Ectodermal cell (in vitro differentiated cells): ENCODE results near the gene NSUN2.
"Not testable (repeated sequence)": the region's sequence is repeated elsewhere in the genome, so short reads cannot be mapped to it uniquely, and the experiment has no call there.

Experiments used
- H3K27ac ChIP-seq: 2 replicates; pipeline ENCODE4 v1.7.0; 2013; ENCODE audit warnings: mild to moderate bottlenecking, low read depth, low read length; ENCODE audit not compliant: insufficient read depth, poor library complexity, severe bottlenecking
- H3K27me3 ChIP-seq: 2 replicates; pipeline ENCODE4 v1.7.0; 2013; ENCODE audit warnings: mild to moderate bottlenecking, low read length; ENCODE audit not compliant: insufficient read depth, control insufficient read depth, poor library complexity, severe bottlenecking
- H3K36me3 ChIP-seq: one replicate; pipeline ENCODE4 v1.7.0; 2013; ENCODE audit warnings: low read length; ENCODE audit not compliant: control insufficient read depth, insufficient read depth
- H3K4me1 ChIP-seq: one replicate; pipeline ENCODE4 v1.7.0; 2013; ENCODE audit warnings: low read length; ENCODE audit not compliant: control insufficient read depth, insufficient read depth
- H3K4me3 ChIP-seq: 2 replicates; pipeline ENCODE4 v1.7.0; 2013; ENCODE audit warnings: low read depth, low read length, control low read depth; ENCODE audit not compliant: insufficient read depth
- H3K9me3 ChIP-seq: 2 replicates; pipeline ENCODE4 v1.7.0; 2013; ENCODE audit warnings: mild to moderate bottlenecking, low read length, moderate library complexity; ENCODE audit not compliant: control insufficient read depth
- WGBS, 2 experiments: methylation state at CpG; one replicate each; pipeline ENCODE4 v1.1.7; 2013; ENCODE audit warnings: missing lambda C conversion rate in 2 of 2; 5-methylcytosine and 5-hydroxymethylcytosine counted together

Gene NSUN2

GRCh38 chr5:6645571-6646362, 12.9 kb upstream of the NSUN2 start:
- not testable (repeated sequence) for H3K27me3 ChIP-seq, H3K27ac ChIP-seq
- WGBS, 2 experiments: 90 to 96% methylated on average over 10 to 11 of the region's 11 CpGs

GRCh38 chr5:6644794-6645241, 12.0 kb upstream of the NSUN2 start:
- H3K27ac ChIP-seq: no peak overlapping the region
- no peaks in the 10 kb centered on the region for H3K9me3 ChIP-seq
- WGBS, 2 experiments: 95 to 98% methylated on average over 6 of the region's 6 CpGs
- H3K36me3 ChIP-seq: no peaks in the 10 kb centered on the region
- H3K27me3 ChIP-seq: no peaks in the 10 kb centered on the region
- H3K4me3 ChIP-seq: no peak overlapping the region
- H3K4me1 ChIP-seq: no peaks in the 10 kb centered on the region

More at GRCh38 chr5:6645571-6646362, 12.9 kb upstream of the NSUN2 start:
- H3K36me3 ChIP-seq, H3K4me3 ChIP-seq, H3K9me3 ChIP-seq, H3K4me1 ChIP-seq: not testable (repeated sequence)

DNA sequence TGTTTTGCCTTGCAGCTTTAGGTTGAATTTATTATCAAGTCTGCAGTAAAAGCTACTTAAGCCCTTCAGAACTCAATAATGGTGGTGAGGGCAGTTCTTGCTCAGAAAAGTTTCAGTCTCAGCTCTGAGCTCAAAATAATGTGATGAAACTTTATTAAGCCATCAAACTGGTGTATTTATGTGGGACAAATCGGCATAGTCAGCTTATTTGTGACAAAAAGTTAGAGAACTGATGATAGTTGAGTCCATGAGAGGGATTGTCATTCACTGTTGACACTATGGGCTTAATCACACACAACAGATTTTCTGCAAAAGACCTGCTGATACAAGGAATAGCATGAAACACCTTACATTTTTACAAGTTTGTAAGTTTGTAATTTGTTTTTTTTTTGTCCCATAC, 9.8 kb upstream of the NSUN2 start:
- H3K27me3 ChIP-seq: no peaks in the 10 kb centered on the region
- WGBS, 2 experiments: 89 to 100% methylated on average over 1 of the region's 1 CpG

DNA sequence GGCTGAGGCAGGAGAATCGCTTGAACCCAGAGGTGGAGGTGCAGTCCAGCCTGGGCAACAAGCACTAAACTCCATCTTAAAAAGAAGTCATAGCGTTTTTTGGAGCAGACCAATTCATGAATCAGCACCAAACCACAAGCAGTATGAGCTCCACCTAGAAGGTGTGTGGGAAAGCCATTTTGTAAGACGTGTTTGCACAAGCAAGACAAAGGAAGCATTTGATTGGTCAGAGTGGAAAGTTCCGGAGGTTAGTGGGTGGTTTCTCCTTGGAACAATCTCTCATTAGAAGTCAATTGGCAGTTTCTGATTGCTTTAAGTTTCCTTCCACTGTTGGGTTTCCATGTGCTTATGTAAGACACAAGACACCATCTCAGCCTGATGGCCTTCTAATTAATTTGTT, 5.4 kb upstream of the NSUN2 start:
- Histone ChIP-seq H3K27ac (no peak overlapping the region), H3K9me3 (no peaks in the 10 kb centered on the region), H3K27me3 (no peaks in the 10 kb centered on the region), H3K4me1 (no peaks in the 10 kb centered on the region), H3K36me3 (no peaks in the 10 kb centered on the region), H3K4me3 (no peak overlapping the region)
- WGBS, 2 experiments: 86 to 90% methylated on average over 4 of the region's 4 CpGs

More for the DNA sequence above, 9.8 kb upstream of the NSUN2 start:
- Histone ChIP-seq H3K4me1 (no peaks in the 10 kb centered on the region), H3K27ac (no peak overlapping the region), H3K36me3 (no peaks in the 10 kb centered on the region), H3K9me3 (no peaks in the 10 kb centered on the region), H3K4me3 (no peak overlapping the region)

DNA sequence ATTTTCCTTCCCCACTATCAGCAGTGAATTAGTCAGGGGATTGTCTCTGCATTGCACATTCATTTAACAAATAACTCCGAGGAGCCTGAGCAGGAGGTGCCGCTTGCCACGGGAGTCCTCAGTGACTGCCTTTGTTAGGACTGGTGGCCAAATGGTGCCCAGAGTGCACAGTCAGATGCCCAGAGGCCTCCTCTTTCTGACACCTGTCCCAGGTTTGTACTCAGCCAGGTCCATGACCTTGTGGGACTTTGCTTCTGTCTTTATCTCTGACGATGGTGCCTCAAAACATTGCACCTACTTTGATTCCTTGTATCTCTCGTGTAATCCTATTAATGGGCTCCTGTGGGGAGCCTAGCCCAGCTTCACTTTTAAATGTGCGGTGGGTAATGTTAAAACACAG, 4.7 kb upstream of the NSUN2 start:
- no peak overlapping the region for H3K27ac ChIP-seq
- no peaks in the 10 kb centered on the region for H3K36me3 ChIP-seq
- no peaks in the 10 kb centered on the region for H3K9me3 ChIP-seq
- no peaks in the 10 kb centered on the region for H3K27me3 ChIP-seq
- no peaks in the 10 kb centered on the region for H3K4me1 ChIP-seq
- H3K4me3 ChIP-seq: no peak overlapping the region
- 86 to 88% methylated on average over 6 of the region's 6 CpGs for WGBS, 2 experiments

DNA sequence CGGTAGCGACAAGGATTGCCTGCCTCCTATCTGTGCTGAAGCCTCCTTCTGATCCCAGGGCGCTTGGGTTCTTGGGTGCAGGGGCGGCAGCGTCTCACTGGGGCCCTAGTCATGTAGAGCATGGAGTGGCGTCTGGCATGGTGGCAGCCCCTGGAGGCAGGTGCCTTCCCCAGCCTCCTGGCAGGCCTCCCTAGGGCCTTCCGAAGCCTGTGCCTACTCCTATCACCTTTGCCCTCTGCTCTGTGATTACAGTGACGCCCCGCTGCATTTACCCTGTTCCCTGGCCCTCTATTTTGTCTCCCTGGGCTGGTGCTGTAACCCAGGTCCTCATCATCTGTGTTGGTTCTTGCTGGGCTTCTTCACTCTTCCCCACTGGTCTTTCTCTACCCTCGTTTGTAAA, 4.2 kb upstream of the NSUN2 start:
- no peaks in the 10 kb centered on the region for H3K4me1 ChIP-seq
- no peaks in the 10 kb centered on the region for H3K36me3 ChIP-seq
- no peaks in the 10 kb centered on the region for H3K27me3 ChIP-seq
- H3K27ac ChIP-seq: no peak overlapping the region
- no peak overlapping the region for H3K4me3 ChIP-seq
- WGBS, 2 experiments: 92 to 93% methylated on average over 10 of the region's 10 CpGs
- H3K9me3 ChIP-seq: no peaks in the 10 kb centered on the region

DNA sequence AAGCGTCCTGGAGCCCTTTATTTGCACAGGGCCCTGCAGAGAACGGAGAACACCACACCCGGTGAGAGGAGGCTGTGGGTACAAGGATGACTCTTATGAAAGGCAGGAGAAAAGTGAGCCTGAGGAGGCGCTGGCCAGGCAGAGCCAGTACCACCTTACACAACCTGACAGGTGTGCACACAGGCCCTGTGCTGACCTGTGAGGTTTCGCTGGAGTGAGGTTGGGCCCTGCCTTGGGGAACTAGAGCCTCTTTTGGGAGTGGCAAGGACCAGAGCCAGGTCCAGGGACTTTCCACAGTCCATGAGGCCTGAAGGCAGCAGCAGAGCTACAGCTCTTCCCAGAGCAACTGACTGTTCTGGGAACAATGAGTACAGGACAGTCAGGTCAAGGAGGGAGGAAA, 3.4 kb upstream of the NSUN2 start:
- Histone ChIP-seq H3K27me3 (no peaks in the 10 kb centered on the region), H3K36me3 (peaks cover 1% of the 10 kb centered on the region), H3K4me3 (no peak overlapping the region), H3K9me3 (no peaks in the 10 kb centered on the region), H3K27ac (no peak overlapping the region), H3K4me1 (peaks cover 3% of the 10 kb centered on the region)
- WGBS, 2 experiments: 96 to 98% methylated on average over 5 of the region's 5 CpGs

DNA sequence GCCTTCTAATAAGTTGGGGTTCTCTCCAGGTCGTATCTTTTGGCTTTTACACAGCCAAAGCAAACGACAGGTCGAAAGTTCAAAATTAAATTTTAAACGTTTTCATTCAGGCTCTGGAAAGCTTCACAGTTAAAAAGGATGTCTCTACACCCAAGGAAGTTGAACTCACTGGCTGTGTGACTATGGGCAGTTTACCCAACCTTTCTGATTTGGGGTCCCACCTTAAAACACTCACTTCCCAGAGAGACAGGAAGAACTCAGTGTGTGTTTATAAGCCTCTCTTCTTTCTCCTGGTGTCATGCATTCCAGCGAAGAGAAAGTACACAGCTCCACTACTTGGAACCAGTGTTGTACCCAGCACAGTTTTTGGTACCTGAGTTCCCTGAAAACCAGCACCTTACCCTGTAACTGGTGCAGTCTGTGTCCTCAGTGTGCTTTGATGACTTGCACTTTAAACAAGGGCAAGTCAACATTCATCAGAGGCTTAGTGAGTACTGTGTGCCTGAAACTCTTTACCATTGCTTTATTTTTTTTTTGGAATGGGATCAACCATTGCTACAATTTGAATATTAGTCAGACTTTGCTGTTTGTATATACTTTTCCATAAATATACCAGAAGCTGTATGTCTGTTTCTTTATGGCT, 2.1 kb upstream of the NSUN2 start:
- Histone ChIP-seq H3K36me3 (peaks cover 7% of the 10 kb centered on the region), H3K4me3 (no peak overlapping the region), H3K27me3 (no peaks in the 10 kb centered on the region), H3K27ac (no peak overlapping the region), H3K4me1 (peaks cover 3% of the 10 kb centered on the region), H3K9me3 (no peaks in the 10 kb centered on the region)
- WGBS, 2 experiments: 75 to 80% methylated on average over 5 of the region's 5 CpGs

GRCh38 chr5:6634306-6634705, 1.5 kb upstream of the NSUN2 start:
- Histone ChIP-seq H3K36me3 (peaks cover 13% of the 10 kb centered on the region), H3K27ac (no peak overlapping the region), H3K9me3 (no peaks in the 10 kb centered on the region), H3K4me1 (peaks cover 3% of the 10 kb centered on the region), H3K27me3 (no peaks in the 10 kb centered on the region), H3K4me3 (peak overlapping the region; percentile 59)
- WGBS, 2 experiments: 4 to 14% methylated on average over 5 of the region's 6 CpGs

DNA sequence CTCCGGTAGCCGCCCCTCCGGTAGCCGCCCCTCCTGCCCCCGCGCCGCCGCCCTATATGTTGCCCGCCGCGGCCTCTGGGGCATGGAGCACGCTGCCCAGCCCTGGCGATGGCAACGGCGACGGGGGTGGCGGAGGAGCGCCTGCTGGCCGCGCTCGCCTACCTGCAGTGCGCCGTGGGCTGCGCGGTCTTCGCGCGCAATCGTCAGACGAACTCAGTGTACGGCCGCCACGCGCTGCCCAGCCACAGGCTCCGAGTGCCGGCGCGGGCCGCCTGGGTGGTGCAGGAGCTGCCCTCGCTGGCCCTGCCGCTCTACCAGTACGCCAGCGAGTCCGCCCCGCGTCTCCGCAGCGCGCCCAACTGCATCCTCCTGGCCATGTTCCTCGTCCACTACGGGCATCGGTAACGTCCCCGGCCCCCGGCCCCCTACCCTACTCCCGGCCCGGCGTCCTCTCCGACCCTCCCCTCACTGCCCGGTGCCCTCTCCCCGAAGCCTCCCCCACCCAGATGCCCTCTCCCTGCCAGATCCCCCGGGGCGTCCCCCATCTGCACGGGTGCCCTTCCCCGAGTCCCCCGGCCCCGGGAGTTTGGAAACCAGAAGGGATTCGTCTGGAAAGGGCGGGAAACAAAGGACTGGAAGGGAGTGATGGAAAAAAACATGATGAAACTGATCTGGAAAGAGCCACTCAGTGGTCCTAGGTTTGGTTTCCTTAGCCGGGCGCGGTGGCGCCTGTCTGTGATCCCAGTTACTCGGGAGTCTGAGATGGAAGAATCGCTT, 813 bp upstream of the NSUN2 start:
- no peaks in the 10 kb centered on the region for H3K27me3 ChIP-seq

More for the DNA sequence above, 813 bp upstream of the NSUN2 start:
- no peaks in the 10 kb centered on the region for H3K9me3 ChIP-seq
- no peak overlapping the region for H3K27ac ChIP-seq
- 0% methylated on average over 75 of the region's 75 CpGs for WGBS, 2 experiments
- H3K4me1 ChIP-seq: peaks cover 3% of the 10 kb centered on the region
- peak overlapping the region; percentile 59 for H3K4me3 ChIP-seq
- H3K36me3 ChIP-seq: peaks cover 15% of the 10 kb centered on the region
